Memory B cell (primary cell): ENCODE measurements around the gene HMCN2.
"Not testable (repeated sequence)": the region's sequence is repeated elsewhere in the genome, so short reads cannot be mapped to it uniquely, and the experiment has no call there.

Experiments used
- ATAC-seq: fragments of 150-1000 bp; cut with Tn5 transposase; 2 replicates; pipeline ENCODE4 v1.10.0; 2021; ENCODE audit warnings: low read depth, mild to moderate bottlenecking, moderate library complexity
- DNase-seq, 2 donors: peaks; one replicate each; pipeline ENCODE4 v3.0.0; 2022; ENCODE audit warnings: low spot score in 2 of 2
- H3K27ac Mint-ChIP-seq: one replicate; pipeline ENCODE4 v1.8.0; 2022; ENCODE audit warnings: mild to moderate bottlenecking, moderate library complexity, mixed read lengths
- H3K27me3 Mint-ChIP-seq: one replicate; pipeline ENCODE4 v1.8.0; 2022; ENCODE audit warnings: mixed read lengths
- H3K36me3 Mint-ChIP-seq: one replicate; pipeline ENCODE4 v1.8.0; 2022; ENCODE audit warnings: mild to moderate bottlenecking, mixed read lengths
- H3K4me1 Mint-ChIP-seq: one replicate; pipeline ENCODE4 v1.8.0; 2022; ENCODE audit warnings: mixed read lengths
- H3K4me3 Mint-ChIP-seq: one replicate; pipeline ENCODE4 v1.8.0; 2022; ENCODE audit warnings: mild to moderate bottlenecking, moderate library complexity, mixed read lengths
- H3K9me3 Mint-ChIP-seq: one replicate; pipeline ENCODE4 v1.8.0; 2022; ENCODE audit warnings: mixed read lengths

Gene HMCN2

GRCh38 chr9:130266236-130267098 lies 907 bp downstream of the HMCN2 start:
- Mint-ChIP-seq H3K36me3 (no peaks in the 10 kb centered on the region), H3K4me3 (peak overlapping the region; percentile 24), H3K4me1 (peaks cover 6% of the 10 kb centered on the region), H3K9me3 (no peaks in the 10 kb centered on the region), H3K27me3 (peaks cover 33% of the 10 kb centered on the region), H3K27ac (no peak overlapping the region)
- DNase-seq (no peak), ATAC-seq (no peak)

DNA sequence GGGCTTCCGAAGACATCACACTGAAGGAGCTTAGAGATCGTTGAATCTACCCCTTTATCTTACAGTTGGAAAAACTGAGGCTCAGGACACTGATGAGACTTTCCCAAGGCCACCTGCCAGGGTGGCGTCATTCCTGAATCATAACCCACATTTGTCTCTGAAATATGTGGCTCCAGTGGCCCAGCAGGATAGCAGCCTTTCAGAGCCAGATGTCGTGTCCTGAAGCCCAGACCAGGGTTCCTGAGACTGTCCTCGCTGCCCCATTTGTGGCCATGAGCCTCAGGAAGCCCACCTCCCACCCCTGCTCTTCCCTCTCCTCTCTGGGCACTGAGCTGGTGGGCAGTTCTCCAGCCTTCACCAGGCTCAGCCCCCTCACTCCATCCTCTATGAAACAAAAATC lies 2.4 kb downstream of the HMCN2 start:
- H3K27me3 Mint-ChIP-seq = peaks cover 31% of the 10 kb centered on the region
- peaks cover 6% of the 10 kb centered on the region for H3K4me1 Mint-ChIP-seq
- no peak overlapping the region for H3K4me3 Mint-ChIP-seq

GRCh38 chr9:130268521-130269211 lies 3.1 kb downstream of the HMCN2 start:
- Mint-ChIP-seq H3K4me3 (no peak overlapping the region), H3K27me3 (peaks cover 25% of the 10 kb centered on the region), H3K4me1 (peaks cover 6% of the 10 kb centered on the region), H3K36me3 (no peaks in the 10 kb centered on the region), H3K9me3 (no peaks in the 10 kb centered on the region), H3K27ac (no peak overlapping the region)
- no peak for ATAC-seq
- DNase-seq = no peak

More for the DNA sequence above, 2.4 kb downstream of the HMCN2 start:
- ATAC-seq (no peak), DNase-seq (no peak)
- H3K9me3 Mint-ChIP-seq = no peaks in the 10 kb centered on the region
- no peaks in the 10 kb centered on the region for H3K36me3 Mint-ChIP-seq
- H3K27ac Mint-ChIP-seq = no peak overlapping the region

- ATAC-seq = no peak
- Mint-ChIP-seq H3K36me3 (no peaks in the 10 kb centered on the region), H3K4me1 (peaks cover 6% of the 10 kb centered on the region), H3K4me3 (no peak overlapping the region), H3K9me3 (no peaks in the 10 kb centered on the region), H3K27me3 (peaks cover 27% of the 10 kb centered on the region), H3K27ac (no peak overlapping the region)
- DNase-seq = no peak
These were observed 5.9 kb downstream of the HMCN2 start for GRCh38 chr9:130271473-130271872.

DNA sequence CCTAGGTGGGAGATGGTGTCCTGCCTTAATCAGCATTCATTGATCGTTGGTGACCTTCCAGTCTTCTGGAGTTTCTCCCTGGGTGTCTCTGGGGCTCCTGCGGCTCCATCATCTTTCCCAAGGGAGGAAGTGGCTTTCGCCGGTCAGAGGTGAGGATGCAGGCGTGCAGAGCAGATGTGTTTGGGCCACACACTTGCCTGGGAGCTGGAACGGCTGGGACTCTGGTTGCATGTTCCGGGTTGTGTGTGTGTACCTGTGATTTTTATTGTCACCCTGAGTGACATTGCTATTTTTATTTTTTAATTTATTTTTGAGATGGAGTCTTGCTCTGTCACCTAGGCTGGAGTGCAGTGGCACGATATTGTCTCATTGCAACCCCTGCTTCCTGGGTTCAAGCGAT lies 9.6 kb downstream of the HMCN2 start:
- Mint-ChIP-seq H3K4me3 (no peak overlapping the region), H3K9me3 (no peaks in the 10 kb centered on the region), H3K27me3 (peaks cover 21% of the 10 kb centered on the region), H3K27ac (no peak overlapping the region), H3K36me3 (peaks cover 1% of the 10 kb centered on the region), H3K4me1 (no peaks in the 10 kb centered on the region)
- no peak for ATAC-seq
- no peak for DNase-seq

- Mint-ChIP-seq H3K36me3 (peaks cover 1% of the 10 kb centered on the region), H3K27me3 (peaks cover 21% of the 10 kb centered on the region), H3K9me3 (no peaks in the 10 kb centered on the region), H3K4me3 (no peak overlapping the region), H3K4me1 (no peaks in the 10 kb centered on the region), H3K27ac (no peak overlapping the region)
- ATAC-seq (no peak), DNase-seq (no peak)
These were observed 10.6 kb downstream of the HMCN2 start for GRCh38 chr9:130276121-130276520.

DNA sequence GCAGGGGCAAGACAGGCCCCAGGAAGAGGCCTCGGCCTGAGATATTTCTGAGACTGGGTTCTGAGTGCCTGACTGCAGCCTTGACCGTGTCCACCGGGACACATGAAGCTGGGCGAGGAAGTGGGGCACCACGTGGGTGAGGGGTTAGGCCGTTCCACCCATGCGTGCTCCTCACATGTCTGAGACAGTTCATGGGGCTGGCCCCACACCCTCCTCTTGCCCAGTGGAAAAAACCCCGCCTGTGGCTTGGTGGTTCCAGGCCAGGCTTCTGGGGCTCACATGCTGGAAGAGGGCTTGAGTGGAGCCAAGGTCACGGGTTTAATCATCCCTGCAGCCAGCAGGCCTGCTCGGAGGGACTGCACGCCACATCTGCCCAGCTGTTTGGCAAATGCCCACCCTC lies 11.4 kb downstream of the HMCN2 start:
- Mint-ChIP-seq H3K4me1 (no peaks in the 10 kb centered on the region), H3K27me3 (peaks cover 22% of the 10 kb centered on the region), H3K4me3 (no peak overlapping the region), H3K27ac (no peak overlapping the region), H3K36me3 (peaks cover 1% of the 10 kb centered on the region), H3K9me3 (no peaks in the 10 kb centered on the region)
- ATAC-seq (no peak), DNase-seq (no peak)

GRCh38 chr9:130277525-130277924 lies 12.0 kb downstream of the HMCN2 start:
- H3K27me3 Mint-ChIP-seq = peaks cover 24% of the 10 kb centered on the region
- not testable (repeated sequence) for DNase-seq, H3K4me3 Mint-ChIP-seq, ATAC-seq, H3K27ac Mint-ChIP-seq, H3K36me3 Mint-ChIP-seq, H3K4me1 Mint-ChIP-seq, H3K9me3 Mint-ChIP-seq

DNA sequence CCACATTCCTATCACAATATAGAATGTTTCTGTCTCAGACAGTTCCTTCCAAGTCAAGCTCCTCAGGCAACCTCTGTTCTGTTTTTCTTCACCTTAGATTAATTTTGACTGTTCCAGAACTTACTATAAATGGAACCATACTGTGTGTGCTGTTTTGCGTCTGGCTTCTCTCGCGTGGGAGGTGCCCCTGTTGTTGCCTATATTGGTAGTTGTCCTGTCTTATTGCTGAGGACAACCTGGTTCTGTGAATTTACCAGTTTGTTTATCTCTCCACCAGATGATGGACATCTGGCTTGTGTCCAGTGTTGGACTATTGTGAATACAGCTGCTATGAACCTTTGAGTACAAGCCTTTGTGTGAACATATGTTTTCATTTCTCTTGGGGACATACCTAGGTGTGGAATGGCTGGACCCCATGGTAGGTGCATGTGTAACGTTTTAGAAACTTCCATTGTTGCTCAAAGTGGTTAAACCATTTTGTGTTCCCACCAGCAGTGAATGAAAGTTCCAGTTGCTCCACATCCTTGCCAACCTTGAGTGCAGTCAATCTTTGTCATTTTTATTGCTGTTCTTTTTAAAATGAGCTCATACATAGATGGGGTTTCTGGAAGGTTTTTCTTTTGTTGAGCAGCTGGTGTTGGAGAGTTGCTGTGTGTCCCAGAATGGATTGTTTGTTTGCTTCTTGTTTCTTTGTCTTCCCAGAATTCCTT lies 18.1 kb downstream of the HMCN2 start:
- Mint-ChIP-seq H3K27me3 (peaks cover 34% of the 10 kb centered on the region), H3K27ac (no peak overlapping the region), H3K36me3 (no peaks in the 10 kb centered on the region), H3K4me3 (no peak overlapping the region), H3K4me1 (no peaks in the 10 kb centered on the region), H3K9me3 (no peaks in the 10 kb centered on the region)
- ATAC-seq (no peak), DNase-seq (no peak)

- no peak for DNase-seq
- ATAC-seq = no peak
- Mint-ChIP-seq H3K9me3 (no peaks in the 10 kb centered on the region), H3K27me3 (peaks cover 34% of the 10 kb centered on the region), H3K27ac (no peak overlapping the region), H3K36me3 (no peaks in the 10 kb centered on the region), H3K4me1 (no peaks in the 10 kb centered on the region), H3K4me3 (no peak overlapping the region)
These were observed 18.7 kb downstream of the HMCN2 start for GRCh38 chr9:130284249-130284625.

DNA sequence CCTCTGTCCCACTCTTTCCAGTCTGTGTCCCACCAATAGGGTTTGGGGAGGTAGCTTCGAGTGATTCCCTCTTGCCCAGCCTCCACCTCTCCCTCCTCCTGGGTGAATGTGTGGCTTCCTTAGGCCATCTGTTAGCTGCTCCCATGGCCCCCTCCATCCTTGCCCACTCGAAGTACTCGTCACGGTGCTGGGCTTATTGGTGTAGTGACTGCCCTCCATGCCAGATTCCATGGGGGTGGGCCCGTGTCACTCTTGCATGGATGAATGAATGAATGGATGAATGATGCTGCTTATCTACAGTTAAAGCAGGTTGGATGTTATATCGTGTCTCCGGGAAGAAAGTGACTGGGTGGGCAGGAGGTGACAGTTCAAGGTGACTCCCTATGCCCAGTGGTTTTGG lies 19.1 kb downstream of the HMCN2 start:
- ATAC-seq (no peak), DNase-seq (no peak)
- H3K36me3 Mint-ChIP-seq = no peaks in the 10 kb centered on the region
- H3K4me1 Mint-ChIP-seq = no peaks in the 10 kb centered on the region
- no peak overlapping the region for H3K4me3 Mint-ChIP-seq
- H3K27me3 Mint-ChIP-seq = peaks cover 32% of the 10 kb centered on the region
- no peaks in the 10 kb centered on the region for H3K9me3 Mint-ChIP-seq
- no peak overlapping the region for H3K27ac Mint-ChIP-seq

- ATAC-seq = no peak
These were observed 19.7 kb downstream of the HMCN2 start for GRCh38 chr9:130285271-130285670.

DNA sequence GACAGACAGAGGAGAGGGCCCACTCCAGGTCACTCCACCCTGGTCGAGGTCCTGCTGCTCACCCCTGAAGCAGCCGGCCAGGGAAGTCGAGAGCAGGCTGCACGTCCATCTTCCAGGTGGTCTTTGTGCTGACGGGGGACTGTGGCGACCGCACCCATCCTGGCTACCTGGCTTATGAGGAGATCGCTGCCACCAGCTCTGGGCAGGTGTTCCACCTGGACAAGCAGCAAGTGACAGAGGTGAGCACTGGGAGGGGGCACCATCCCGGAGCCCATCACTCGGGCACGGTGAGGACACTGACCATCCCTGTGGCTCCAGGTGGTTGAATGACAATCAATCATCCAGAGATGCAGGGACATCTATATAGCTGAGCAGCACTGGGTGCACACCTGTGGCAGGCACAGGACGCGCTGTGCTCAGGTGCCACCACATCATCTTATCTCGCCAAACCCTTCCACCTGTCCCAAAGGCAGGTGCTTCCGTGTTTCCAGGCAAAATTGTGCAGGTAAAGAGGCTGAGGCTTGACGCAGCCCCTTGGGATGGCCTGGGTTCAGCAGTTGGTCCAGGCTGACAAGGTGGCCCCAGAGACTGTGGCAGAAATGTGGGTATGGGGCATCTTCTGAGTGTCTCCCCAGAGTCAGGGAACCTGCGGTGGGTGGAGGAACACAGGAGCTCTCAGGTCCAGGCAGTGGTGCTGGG lies 20.7 kb downstream of the HMCN2 start:
- Mint-ChIP-seq H3K27me3 (peaks cover 33% of the 10 kb centered on the region), H3K36me3 (no peaks in the 10 kb centered on the region), H3K27ac (no peak overlapping the region), H3K4me1 (no peaks in the 10 kb centered on the region), H3K9me3 (no peaks in the 10 kb centered on the region), H3K4me3 (no peak overlapping the region)
- no peak for ATAC-seq
- DNase-seq = no peak

More at GRCh38 chr9:130285271-130285670, 19.7 kb downstream of the HMCN2 start:
- Mint-ChIP-seq H3K4me1 (no peaks in the 10 kb centered on the region), H3K27me3 (peaks cover 32% of the 10 kb centered on the region), H3K9me3 (no peaks in the 10 kb centered on the region), H3K4me3 (no peak overlapping the region), H3K27ac (no peak overlapping the region), H3K36me3 (no peaks in the 10 kb centered on the region)
- DNase-seq = no peak
